ES-I3 (cell line): ENCODE results near the gene KRT1.

Experiments
- H3K36me3 ChIP-seq: 2 replicates; pipeline ENCODE4 v1.6.1; 2013; ENCODE audit warnings: mild to moderate bottlenecking, low read length, control low read depth, moderate library complexity; ENCODE audit not compliant: insufficient read depth
- H3K4me1 ChIP-seq: 2 replicates; pipeline ENCODE4 v1.6.1; 2013; ENCODE audit warnings: mild to moderate bottlenecking, control low read depth, low read length; ENCODE audit not compliant: insufficient read depth
- H3K9ac ChIP-seq: 2 replicates; pipeline ENCODE4 v1.6.1; 2013; ENCODE audit warnings: low read depth, mild to moderate bottlenecking, low read length, moderate library complexity
- H3K9me3 ChIP-seq: 2 replicates; pipeline ENCODE4 v1.6.1; 2013; ENCODE audit warnings: mild to moderate bottlenecking, low read length, moderate library complexity; ENCODE audit not compliant: control insufficient read depth, insufficient read depth

Gene KRT1

DNA sequence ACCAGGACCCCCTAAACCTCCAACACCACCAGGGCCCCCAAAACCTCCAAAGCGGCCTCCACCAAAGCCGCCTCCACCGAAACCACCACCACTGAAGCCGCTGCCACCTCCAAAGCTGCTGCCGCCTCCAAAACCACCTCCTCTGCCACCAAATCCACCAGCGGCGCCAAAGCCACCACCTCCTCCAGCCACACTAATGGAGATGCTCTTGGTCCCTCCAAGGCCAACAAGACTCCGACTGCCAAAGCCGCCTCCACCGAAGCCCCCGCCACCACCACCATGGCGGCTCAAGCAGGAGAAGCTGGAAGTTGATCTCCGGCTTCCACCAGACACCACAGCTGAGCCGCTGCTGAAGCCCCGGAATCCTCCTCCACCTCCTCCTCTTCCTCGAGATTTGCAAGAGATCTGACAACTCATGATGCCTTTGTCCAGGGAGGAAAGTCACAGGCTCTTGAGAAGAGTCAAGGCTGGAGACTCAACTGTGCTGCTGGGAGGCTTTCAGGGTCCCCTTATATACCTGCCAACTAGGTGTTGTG is 28.4 kb downstream of the KRT1 start, which contains the start of gene KRT2:
KRT2 (minus strand) TSS at position 486 of the 536 bp plus-strand sequence; CDS start at position 417, 69 bp downstream.
- no peak within 1 kb of the TSS for H3K9ac ChIP-seq
- H3K36me3 ChIP-seq = no peaks in the 10 kb centered on the region
- no peaks in the 10 kb centered on the region for H3K9me3 ChIP-seq
- no peaks in the 10 kb centered on the region for H3K4me1 ChIP-seq

DNA sequence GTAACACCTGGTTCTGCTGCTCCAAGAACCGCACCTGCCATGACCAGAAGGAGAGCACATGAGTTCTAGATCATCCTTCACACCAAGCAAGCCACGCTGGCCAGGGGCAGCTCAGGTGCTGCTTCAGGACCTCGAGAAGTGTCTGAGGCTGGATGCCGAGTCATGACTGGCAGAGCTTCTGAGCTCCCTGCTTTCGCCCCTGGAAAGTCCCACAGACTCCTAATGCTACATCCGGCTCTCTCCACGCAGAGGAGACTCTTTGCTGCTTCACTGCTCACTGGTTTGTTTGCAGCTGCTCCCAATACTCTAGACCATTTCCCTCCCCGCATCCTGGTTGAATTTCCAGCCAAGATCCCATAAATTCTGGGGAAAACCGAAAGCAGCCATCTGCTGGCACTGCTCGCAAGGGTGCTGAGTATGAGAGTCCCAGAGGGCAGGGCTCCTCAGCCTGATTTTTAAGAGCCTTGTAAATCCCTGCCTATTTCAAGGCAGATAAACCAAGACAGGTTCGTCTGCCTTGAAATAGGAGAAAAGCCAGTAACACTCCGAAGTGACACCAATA is 29.6 kb downstream of the KRT1 start:
- no peaks in the 10 kb centered on the region for H3K9me3 ChIP-seq
- H3K36me3 ChIP-seq = no peaks in the 10 kb centered on the region
- no peak overlapping the region for H3K9ac ChIP-seq
- H3K4me1 ChIP-seq = no peaks in the 10 kb centered on the region

DNA sequence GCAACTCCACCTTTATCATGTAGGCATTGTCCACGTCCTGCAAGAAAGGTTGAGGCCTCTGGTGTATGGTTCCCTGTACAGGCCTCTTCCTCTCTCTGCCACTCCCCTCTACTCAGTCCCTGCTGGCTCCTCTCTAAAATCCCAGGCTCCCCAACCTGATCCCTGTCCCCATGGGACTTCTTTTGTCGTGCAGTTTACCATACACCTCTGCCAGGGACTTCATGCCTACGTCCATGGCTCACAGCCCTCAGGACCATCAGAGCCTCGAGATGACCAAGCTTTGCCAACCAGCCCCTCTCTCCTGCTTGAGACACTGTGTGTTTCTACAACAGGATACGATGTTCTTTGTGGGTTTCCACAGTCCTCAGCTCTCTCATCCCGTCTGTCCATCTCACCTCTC is 31.1 kb downstream of the KRT1 start:
- Histone ChIP-seq H3K9me3 (no peaks in the 10 kb centered on the region), H3K36me3 (no peaks in the 10 kb centered on the region), H3K9ac (no peak overlapping the region), H3K4me1 (no peaks in the 10 kb centered on the region)

GRCh38 chr12:52648012-52648550 is 32.1 kb downstream of the KRT1 start:
- Histone ChIP-seq H3K36me3 (no peaks in the 10 kb centered on the region), H3K9me3 (no peaks in the 10 kb centered on the region), H3K4me1 (no peaks in the 10 kb centered on the region), H3K9ac (no peak overlapping the region)

DNA sequence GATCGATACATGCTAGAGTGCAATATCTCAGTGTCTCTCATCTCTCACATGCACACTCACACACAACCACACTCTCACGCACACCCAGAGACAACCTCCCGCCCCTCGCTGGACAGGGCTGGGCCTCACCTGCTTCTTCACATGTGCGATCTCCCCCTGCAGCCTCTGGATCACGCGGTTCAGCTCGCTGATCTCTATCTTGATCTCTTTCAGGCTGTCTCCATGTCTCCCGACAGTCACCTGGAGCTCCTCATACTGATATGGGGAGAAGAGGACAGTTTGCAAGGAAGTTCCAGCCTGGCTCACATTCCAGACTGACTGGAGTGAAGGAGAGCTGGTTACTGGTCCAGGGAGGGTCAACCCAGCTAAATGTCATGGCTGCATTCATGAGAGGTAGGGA is 32.6 kb downstream of the KRT1 start:
- no peaks in the 10 kb centered on the region for H3K9me3 ChIP-seq
- H3K9ac ChIP-seq = no peak overlapping the region
- H3K4me1 ChIP-seq = no peaks in the 10 kb centered on the region
- no peaks in the 10 kb centered on the region for H3K36me3 ChIP-seq

DNA sequence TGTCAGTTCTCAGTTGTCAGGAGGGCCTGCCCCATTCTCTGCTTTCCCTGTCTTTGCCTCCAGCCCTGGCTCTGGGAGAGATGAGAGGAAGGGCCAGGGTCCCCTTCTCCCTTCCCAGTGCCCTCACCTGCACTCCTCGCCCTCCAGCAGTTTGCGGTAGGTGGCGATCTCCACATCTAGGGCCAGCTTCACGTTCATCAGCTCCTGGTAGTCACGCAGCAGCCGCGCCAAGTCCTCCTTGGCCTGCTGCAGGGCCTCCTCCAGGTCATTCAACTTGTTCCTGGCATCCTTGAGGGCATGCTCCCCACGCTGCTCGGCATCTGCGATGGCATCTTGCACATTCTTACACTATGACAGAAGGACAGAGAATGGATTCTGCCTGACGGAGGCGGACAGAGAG is 33.6 kb downstream of the KRT1 start:
- Histone ChIP-seq H3K4me1 (no peaks in the 10 kb centered on the region), H3K9ac (no peak overlapping the region), H3K9me3 (no peaks in the 10 kb centered on the region), H3K36me3 (no peaks in the 10 kb centered on the region)

- no peak overlapping the region for H3K9ac ChIP-seq
- no peaks in the 10 kb centered on the region for H3K9me3 ChIP-seq
- H3K4me1 ChIP-seq = no peaks in the 10 kb centered on the region
- no peaks in the 10 kb centered on the region for H3K36me3 ChIP-seq
These were observed 34.2 kb downstream of the KRT1 start for GRCh38 chr12:52645982-52646381.

GRCh38 chr12:52645120-52645761 is 35.0 kb downstream of the KRT1 start:
- H3K4me1 ChIP-seq = no peaks in the 10 kb centered on the region
- H3K9me3 ChIP-seq = no peaks in the 10 kb centered on the region
- no peak overlapping the region for H3K9ac ChIP-seq
- no peaks in the 10 kb centered on the region for H3K36me3 ChIP-seq

DNA sequence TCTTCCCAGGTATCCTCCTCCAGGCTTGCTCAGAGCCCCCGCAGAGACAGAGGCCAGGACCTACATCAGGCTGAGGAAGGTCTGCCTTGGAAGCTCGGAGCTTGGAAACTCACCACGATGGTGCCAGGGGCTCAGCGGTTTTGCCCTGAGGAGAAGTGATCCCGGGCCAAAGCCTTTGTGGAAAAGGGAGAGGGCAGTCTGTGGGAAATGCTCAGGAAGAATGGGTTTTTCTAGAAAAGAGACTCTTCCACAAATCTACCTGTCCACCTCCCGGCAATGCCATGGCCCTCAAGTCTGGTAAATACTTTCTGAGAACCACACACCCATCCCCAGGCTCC is 36.2 kb downstream of the KRT1 start:
- H3K36me3 ChIP-seq = no peaks in the 10 kb centered on the region
- H3K4me1 ChIP-seq = no peaks in the 10 kb centered on the region
- no peaks in the 10 kb centered on the region for H3K9me3 ChIP-seq
- no peak overlapping the region for H3K9ac ChIP-seq

DNA sequence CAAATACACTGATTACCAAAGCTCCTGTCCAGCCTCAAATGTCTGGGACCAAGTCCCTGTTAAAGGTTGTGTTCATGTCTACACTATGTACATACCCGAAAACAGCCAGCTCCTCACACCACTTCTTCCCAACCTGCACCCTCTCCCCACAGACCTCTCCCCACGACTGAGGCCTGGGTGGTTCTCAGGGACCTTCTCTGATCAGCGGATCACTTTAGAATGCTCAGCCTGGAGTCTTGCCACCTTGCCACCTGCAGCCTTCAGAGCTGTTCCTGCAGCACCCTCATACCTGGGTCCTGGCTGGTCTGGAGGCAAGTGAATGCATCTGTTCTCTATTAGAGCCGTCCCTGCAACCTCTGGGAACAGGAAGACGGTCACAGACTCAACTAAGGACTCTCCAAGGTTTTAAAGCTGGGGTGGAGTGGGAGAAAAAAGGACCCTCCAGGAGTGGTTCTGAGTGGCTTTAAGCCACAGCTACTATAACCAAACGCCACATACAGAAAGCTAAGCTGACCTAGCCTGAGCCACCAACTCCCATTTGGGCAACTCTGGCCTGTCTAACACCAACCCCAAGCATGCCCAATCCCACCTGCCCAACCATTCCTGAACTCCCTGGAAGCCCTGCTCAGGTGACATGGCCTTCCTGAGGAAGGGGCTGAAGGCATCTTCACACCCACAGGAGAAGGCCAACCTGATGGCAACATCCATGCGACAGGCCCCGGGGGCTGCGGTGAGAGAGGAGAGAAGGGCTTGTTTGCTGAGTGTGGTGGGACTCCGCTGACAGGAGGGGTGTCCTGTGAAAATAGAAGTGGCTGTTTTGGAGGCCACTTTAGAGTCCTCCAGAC is 36.8 kb downstream of the KRT1 start:
- H3K9ac ChIP-seq = no peak overlapping the region
- H3K9me3 ChIP-seq = no peaks in the 10 kb centered on the region
- H3K4me1 ChIP-seq = no peaks in the 10 kb centered on the region
- H3K36me3 ChIP-seq = no peaks in the 10 kb centered on the region

- no peaks in the 10 kb centered on the region for H3K9me3 ChIP-seq
- H3K4me1 ChIP-seq = no peaks in the 10 kb centered on the region
- H3K9ac ChIP-seq = no peak overlapping the region
These were observed 38.7 kb downstream of the KRT1 start for GRCh38 chr12:52641468-52641867.

DNA sequence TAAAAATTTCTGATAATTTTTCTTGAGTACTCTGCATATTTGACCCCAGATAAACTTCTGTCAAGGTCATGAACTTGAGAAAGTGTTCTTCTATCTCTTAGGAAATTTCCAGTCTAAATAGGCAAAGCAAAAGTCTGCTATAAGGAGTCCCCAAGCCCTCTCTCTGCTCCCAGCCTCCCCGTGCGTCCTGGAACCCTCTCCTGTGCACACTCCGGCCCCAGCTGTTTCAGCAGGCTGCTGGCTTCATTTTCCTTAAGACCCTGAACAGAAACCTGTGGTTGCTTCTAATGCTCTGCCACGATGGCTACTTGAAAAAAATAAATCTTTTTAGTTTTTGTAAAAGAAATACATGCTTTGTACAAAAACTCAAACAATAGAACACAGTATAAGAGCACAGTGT is 42.9 kb downstream of the KRT1 start:
- no peak overlapping the region for H3K9ac ChIP-seq
- no peaks in the 10 kb centered on the region for H3K36me3 ChIP-seq
- no peaks in the 10 kb centered on the region for H3K4me1 ChIP-seq
- H3K9me3 ChIP-seq = no peaks in the 10 kb centered on the region

More at GRCh38 chr12:52641468-52641867, 38.7 kb downstream of the KRT1 start:
- no peaks in the 10 kb centered on the region for H3K36me3 ChIP-seq

DNA sequence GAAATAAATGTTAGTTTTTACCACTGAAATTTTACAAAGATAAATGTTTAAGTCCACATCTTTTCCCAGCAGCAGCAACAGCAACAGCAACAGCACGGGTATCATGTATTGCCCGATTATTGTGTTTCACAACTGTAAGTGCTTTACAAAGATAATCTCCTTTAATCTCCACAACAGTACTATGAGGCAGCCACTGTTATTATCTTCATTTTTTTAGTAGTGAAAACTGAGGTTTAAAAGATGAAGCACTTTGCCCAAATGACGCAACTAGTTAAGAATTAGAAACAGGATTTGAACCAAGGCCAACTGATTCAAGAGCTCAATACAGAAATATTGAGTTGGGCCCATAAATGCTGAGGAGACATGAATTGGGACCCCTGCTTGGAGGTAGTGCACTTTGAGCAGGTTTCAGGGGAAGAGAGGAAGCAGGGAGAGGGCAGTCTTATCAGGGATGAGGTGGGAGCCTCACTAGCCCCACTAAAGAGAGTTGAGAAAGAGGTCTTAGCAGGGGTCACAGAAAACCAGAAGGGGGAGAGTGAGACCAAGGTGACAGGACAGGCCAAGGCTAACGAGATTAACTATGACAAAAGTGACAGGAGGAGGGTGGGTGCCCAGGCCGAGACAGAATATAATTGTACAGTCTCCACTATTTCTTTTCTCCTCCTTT is 43.5 kb downstream of the KRT1 start:
- Histone ChIP-seq H3K9me3 (no peaks in the 10 kb centered on the region), H3K4me1 (no peaks in the 10 kb centered on the region), H3K36me3 (no peaks in the 10 kb centered on the region), H3K9ac (no peak overlapping the region)

GRCh38 chr12:52636189-52636588 is 44.0 kb downstream of the KRT1 start:
- no peaks in the 10 kb centered on the region for H3K9me3 ChIP-seq
- H3K9ac ChIP-seq = no peak overlapping the region
- H3K36me3 ChIP-seq = no peaks in the 10 kb centered on the region
- no peaks in the 10 kb centered on the region for H3K4me1 ChIP-seq
